ENCODE data around the gene MOV10. TPM values are rescaled to one million over a fixed set of nuclear protein-coding genes. Genes with fewer than 3 reads are reported as not detected.

Gene MOV10
- total RNA-seq, 2 donors from 2014 or later, result 29.5 to 32.3 TPM

DNA sequence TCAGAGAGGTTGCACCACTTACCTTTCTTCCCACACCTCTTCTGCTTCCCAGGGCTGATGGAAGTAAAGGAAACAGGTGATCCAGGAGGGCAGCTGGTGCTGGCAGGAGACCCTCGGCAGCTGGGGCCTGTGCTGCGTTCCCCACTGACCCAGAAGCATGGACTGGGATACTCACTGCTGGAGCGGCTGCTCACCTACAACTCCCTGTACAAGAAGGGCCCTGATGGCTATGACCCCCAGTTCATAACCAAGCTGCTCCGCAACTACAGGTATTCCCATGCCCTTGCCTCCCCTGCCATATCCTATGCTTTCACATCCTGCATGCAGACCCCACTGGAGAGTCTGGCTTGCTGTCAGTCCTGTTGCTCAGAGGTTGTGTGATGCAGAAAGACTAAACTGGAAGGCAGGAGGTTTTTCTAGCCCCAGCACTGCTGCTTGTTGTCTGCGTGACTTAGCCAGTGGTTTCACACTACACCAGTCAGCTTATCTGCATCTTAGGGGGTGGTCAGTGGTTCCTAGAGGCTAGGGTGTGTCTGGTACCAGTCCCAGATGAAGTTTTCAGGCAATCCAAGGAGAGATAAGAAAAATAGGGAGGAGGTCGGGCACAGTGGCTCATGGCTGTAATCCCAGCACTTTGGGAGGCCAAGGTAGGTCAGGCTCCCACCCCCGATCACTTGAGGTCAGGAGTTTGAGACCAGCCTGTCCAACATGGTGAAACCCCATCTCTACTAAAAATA is 22.3 kb downstream of the MOV10 start:
- DNase-seq (ENCODE audit: low spot score), result no peak

DNA sequence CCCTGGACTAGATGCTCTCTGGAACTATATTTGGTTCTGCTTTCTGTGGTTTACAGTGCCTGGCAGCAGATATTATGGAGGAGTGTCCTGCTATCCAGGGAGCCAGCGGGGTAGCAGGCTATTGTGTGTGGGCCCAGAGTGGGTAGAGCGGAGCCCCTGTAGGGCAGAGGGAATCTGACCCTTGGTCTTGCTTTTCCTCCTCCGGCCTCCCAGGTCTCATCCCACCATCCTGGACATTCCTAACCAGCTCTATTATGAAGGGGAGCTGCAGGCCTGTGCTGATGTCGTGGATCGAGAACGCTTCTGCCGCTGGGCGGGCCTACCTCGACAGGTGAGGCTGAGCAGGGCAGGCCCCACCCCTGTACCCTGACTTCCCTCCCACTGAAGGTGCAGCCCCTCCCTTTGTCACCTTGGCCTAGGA is 23.3 kb downstream of the MOV10 start:
- DNase-seq (ENCODE audit: low spot score), result no peak
- intact Hi-C loops (cut with DNase I), result no loop called here

More for the DNA sequence above, 22.3 kb downstream of the MOV10 start:
- intact Hi-C loops (cut with DNase I), result no loop called here

DNA sequence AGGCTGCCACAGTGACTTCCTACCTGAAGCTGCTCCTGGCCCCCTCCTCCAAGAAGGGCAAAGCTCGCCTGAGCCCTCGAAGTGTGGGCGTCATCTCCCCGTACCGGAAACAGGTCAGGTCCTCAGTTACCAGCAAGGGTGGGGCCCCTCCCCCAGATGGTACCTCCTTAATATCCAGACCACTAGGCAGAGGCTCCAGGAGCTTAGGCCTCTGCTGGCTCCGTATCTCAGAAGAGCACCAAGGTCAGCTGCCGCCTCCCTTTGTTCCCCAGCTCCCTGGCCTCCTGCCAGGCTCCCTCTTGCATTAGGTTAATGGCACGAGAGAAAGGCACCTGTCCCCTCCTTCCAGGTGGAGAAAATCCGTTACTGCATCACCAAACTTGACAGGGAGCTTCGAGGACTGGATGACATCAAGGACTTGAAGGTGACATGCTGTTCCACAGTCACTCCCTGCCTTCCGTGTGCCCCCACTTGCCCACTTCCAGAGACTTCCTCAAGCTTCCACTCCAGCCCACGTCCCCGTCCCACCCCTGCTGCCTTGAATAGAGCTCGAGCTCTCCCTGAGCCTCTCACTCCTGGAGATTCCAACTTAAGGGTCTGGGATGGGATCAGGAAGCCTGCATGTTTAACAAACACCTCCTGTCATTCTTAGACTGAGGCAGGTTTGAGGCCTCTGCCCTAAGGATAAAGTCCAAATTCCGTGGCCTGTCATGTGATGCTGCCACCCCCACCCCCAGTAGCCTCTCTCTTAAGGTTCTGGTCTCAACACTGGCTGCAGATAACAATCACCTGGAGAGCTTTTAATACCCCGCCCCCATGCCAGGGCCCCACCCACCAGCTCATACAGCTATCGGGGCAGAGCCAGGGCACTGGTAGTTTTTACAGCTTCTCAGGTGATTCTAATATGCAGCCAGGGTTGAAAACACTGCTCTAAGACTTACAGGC is 24.2 kb downstream of the MOV10 start:
- DNase-seq (ENCODE audit: low spot score), result no peak
- intact Hi-C loops (cut with DNase I), result no loop called here

DNA sequence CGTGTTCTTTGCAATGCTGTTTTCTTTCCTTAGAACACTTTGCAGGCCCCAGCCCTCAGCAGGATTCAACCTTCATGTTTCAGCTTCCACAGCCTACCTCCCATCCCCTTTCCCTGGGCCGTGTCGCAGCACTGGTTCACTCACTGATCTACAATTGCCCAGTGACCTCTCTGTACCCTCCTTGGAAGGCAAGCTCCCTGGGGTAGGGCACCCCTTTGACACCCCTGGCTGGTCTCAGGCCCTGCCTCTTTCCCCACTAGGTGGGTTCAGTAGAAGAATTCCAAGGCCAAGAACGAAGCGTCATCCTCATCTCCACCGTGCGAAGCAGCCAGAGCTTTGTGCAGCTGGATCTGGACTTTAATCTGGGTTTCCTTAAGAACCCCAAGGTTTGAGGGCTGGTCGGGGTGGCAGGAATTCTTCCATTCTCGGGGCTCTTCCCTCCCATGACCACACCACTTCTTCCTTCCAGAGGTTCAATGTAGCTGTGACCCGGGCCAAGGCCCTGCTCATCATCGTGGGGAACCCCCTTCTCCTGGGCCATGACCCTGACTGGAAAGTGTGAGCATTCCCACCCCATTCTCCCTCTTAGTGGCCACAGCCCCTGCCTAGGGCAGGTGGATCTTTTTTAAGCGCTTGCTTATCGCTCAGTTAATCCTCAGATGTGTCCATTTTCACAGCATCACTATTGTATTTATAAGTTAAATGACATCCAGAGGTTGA is 25.1 kb downstream of the MOV10 start:
- no peak for DNase-seq (ENCODE audit: low spot score)
- intact Hi-C loops (cut with DNase I), result loop anchor here in 1 of 2 donors (10.0 kb wide), 1 partner anchor 305 kb away; the partner anchor contains the start of gene CTTNBP2NL

DNA sequence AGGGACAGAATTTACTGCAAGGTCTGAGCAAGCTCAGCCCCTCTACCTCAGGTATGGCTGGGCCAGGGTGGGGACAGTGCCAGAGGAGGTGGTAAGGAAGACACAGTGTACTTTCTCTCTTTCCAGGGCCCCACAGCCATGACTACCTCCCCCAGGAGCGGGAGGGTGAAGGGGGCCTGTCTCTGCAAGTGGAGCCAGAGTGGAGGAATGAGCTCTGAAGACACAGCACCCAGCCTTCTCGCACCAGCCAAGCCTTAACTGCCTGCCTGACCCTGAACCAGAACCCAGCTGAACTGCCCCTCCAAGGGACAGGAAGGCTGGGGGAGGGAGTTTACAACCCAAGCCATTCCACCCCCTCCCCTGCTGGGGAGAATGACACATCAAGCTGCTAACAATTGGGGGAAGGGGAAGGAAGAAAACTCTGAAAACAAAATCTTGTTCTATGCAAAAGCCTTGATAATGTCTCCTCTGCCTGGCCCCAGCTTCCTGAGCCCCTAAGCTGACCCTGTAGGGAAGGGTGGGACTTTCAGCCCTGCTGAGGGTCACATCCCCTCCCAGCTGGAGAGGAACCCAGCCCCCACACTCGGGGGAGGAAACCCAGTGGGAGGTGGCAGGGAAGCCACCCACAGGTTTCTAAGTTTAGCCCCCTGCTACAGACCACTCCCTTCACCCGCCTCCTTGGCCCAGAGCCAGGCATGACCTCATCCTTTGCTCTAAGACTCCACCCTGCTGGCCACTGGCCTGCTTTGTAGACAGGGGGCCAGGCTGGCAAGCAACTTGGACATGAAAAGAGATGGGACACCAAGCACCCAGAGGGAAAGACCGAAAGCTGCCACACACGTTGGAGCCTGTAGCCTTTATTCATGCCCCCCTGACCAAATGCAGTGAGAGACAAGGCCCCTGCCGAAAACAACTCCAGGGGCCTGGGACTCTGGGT is 26.1 kb downstream of the MOV10 start:
- intact Hi-C loops (cut with DNase I), result loop anchor here in 1 of 2 donors (10.0 kb wide), 1 partner anchor 306 kb away; the partner anchor contains the start of gene CTTNBP2NL
- DNase-seq (ENCODE audit: low spot score), result peak; percentile 99

DNA sequence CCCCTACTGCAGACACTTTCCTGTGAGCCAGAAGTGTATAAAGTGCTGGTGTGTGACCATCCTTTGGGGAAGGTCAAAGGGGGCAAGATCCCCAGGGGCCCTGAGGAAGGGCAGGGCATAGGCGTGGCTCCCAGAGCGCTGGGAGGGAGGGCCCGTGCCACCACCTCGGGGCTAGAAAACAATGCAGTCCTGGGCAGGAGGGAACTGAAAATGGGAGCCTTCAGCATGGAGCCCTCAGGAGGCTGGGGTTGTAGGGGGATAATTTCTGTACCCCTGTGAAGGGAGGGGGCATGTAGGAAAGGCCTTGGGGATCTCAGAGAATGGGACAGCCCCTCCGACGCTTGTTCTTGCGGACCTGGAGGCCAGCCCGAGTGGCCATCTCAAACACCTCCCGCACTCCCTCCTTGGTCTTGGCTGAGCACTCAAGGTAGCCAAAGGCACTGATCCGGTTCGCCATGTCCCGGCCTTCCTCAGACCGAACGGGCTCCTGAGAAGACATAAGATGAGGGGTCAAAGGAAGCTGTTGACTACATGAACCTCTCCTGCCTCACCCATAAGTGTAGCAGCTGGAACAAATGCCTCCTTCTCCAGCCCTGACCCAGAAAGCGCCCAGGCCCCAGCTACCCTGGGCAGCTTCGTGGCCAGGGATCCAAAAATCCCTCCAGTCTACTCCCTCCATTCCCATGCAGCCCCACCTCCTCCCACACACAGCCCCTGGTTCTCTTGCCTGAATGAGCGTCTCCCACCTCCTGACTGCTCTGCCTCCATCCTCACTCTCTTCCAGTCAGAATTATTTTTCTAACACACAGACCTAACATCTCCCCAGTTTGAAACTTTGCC is 27.0 kb downstream of the MOV10 start:
- peak; percentile 25 for DNase-seq (ENCODE audit: low spot score)
- intact Hi-C loops (cut with DNase I), result loop anchor here in 1 of 2 donors (10.0 kb wide), 1 partner anchor 307 kb away; the partner anchor contains the start of gene CTTNBP2NL

DNA sequence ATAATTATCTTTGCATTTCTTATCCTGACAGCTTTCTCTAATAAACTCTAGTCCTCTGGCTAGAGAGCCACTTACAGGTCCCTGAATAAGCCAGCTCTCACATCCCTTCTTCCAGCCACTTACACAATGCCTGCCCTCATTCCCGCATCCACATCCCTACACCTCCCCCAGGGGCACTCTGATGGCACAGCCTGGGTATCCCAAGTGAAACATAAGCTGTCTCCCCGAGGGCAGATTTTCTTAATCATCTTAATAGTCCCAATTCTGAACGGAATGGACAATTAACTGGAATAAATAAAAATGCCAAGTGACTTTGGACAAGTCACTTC is 27.6 kb downstream of the MOV10 start:
- peak; percentile 34 for DNase-seq (ENCODE audit: low spot score)

DNA sequence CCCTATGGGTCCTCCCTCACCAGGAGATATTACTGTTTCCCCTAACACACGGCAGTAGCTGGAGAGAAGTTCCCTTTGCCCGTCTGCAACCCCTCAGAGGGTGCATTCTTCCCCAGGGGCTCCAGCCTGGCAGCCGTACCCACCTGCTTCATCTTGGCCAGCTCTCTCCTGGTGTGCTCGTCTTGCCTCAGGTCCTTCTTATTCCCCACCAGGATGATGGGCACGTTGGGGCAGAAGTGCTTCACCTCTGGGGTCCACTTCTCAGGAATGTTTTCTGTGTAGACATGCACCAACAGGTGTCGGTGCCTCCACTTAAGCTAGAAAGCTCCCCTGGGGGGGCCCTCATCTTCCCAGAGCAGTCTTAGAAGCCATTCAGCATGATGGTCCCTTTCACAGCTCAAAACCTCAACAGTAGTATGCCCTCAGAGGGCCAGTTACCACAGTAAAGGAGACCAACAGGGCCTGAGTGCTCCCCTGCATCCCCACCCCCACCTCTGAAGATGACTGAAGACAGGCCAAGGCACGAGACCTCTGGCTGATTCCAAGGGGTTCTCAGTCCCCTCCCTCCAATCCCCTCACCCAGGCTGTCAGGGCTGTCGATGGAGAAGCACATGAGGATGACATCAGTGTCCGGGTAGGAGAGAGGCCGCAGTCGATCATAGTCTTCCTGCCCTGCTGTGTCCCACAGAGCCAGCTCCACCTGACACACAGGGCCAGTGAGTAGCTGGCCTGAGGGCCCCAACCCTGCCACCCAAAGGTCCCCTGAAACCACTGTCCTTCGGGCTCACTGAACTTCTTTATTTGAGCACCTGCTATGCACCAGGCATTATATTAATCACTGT is 28.2 kb downstream of the MOV10 start:
- intact Hi-C loops (cut with DNase I), result loop anchor here in 1 of 2 donors (10.0 kb wide), 1 partner anchor 308 kb away; the partner anchor contains the start of gene CTTNBP2NL
- DNase-seq (ENCODE audit: low spot score), result peak; percentile 26

More for the DNA sequence above, 27.6 kb downstream of the MOV10 start:
- intact Hi-C loops (cut with DNase I), result loop anchor here in 1 of 2 donors (10.0 kb wide), 1 partner anchor 307 kb away; the partner anchor contains the start of gene CTTNBP2NL

DNA sequence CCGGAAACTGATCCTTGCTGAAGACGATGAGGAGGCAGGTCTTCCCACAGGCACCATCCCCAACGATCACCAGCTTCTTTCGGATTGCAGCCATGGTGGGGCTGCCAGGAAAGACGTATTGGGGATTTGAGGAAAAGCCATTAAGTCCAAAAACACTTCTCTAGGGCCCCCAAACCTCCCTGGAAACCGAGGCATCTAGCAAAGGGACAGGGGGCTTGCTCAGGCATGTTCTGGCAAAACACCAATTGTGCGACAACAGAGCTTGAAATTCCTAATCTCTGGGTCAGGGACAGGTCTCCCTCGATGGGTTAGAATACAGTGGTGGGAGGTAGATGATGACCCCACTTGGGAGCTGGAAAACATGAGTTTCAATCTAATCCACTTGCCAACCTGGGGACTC is 29.2 kb downstream of the MOV10 start:
- intact Hi-C loops (cut with DNase I), result loop anchor here in 1 of 2 donors (10.0 kb wide), 1 partner anchor 309 kb away; the partner anchor contains the start of gene CTTNBP2NL
- no peak for DNase-seq (ENCODE audit: low spot score)

DNA sequence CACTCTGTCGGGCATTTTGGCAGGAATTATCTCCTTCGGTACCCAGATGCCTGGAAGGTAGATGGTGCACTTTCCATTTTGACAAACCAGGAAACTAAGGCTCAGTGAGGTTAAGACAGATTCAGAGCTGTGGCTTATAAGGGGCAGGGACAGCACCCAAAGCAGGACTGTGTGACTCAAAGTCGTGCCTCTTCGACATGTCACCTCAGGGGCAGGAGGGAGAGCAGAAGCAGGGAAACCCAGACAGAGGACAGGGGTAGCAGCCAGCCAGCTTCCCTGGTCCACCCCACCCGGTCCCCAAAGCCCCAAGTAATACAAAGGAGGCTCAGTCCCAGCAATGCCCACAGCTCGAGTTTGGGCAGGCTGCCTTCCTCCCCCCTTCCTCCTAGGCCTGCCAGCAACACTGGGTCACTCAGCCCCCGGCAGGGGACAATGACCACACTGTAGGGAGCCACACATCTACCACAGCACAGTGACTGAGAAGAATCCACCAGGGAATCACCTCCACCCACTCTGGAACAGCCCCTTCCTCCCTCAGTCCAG is 30.0 kb downstream of the MOV10 start:
- peak; percentile 87 for DNase-seq (ENCODE audit: low spot score)
- intact Hi-C loops (cut with DNase I), result loop anchor here in 1 of 2 donors (10.0 kb wide), 1 partner anchor 310 kb away; the partner anchor contains the start of gene CTTNBP2NL

DNA sequence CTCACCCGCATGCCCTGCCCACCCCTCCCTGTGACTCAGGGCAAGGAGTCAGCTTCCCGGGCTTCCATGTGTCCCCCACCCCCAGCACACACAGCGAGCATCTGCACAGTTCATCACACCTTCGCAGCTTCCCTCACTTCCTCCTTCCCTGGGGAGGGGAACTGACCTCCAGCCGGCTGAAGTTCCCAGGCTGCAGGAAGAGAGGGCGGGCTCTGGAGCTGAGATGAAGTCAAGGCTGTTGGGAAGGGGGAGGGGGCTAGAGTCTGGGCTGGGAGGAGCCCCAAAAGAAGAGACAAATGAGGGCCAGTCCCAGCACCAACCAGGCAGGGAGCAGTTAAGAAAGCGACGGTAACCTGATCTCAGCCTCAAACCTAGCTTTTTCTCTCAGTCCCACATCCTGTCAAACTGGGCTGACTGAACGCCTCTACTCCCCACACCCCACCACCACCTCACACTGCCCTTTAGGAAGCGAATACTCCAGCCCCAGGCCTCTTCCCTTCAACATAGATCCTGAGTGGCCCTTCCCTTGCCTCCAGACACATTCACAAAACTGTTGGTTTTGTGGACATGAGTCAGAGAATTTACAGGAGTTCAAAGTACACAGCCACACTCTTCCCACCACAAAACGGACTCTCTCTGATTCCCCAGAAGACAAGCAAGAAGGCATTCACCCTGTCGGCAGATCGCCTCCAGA is 30.6 kb downstream of the MOV10 start:
- intact Hi-C loops (cut with DNase I), result loop anchor here (5.0 to 10.0 kb wide), 4 partner anchors 33 to 313 kb away; partner anchors contain the start of genes CTTNBP2NL (in 1 of the 2) and MOV10 (in 1 of the 2)
- DNase-seq (ENCODE audit: low spot score), result peak; percentile 94

DNA sequence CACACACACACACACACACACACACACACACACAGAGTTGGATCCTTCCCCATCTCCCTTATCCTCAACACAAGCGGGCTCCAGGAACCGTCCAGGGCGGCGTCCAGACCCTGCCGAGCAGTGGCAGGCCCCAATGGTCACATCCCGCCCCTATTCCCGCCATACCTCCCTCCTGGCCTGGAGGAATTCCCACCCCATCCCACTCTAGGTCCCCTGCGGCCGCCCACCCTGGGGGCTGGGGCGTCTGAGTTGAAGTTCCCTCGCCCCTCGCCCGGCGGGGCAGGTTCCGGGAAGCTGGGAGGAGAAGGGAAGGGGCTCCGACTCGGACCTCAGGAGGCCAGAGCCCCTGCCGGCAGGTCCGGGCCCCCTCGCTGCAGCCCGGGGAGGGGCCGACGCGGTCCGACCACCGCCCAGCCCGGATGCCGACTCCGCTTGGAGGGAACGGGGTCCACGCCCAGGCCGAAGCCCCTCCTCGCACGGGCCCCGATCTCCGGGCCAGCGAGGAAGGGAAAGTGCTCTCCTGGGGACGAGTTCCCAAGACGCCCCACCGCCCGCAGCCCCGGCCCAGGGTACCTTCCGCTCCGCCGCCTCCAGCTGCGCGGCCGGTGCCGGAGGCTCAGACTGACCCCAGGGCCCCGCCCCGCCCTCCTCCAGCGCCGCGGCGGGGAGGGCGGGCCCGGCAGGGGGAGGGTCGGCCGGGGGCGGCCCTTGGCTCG is 32.2 kb downstream of the MOV10 start, which contains the start of gene RHOC:
RHOC (minus strand) TSS at position 623 of the 716 bp plus-strand sequence. CDS start 3,328 bp downstream, outside the sequence.
- intact Hi-C loops (cut with DNase I), result loop anchor here (5.0 to 10.0 kb wide), 4 partner anchors 34 to 314 kb away; partner anchors contain the start of genes CTTNBP2NL (in 1 of the 2) and MOV10 (in 1 of the 2)
- DNase-seq (ENCODE audit: low spot score), result peak; percentile 91

DNA sequence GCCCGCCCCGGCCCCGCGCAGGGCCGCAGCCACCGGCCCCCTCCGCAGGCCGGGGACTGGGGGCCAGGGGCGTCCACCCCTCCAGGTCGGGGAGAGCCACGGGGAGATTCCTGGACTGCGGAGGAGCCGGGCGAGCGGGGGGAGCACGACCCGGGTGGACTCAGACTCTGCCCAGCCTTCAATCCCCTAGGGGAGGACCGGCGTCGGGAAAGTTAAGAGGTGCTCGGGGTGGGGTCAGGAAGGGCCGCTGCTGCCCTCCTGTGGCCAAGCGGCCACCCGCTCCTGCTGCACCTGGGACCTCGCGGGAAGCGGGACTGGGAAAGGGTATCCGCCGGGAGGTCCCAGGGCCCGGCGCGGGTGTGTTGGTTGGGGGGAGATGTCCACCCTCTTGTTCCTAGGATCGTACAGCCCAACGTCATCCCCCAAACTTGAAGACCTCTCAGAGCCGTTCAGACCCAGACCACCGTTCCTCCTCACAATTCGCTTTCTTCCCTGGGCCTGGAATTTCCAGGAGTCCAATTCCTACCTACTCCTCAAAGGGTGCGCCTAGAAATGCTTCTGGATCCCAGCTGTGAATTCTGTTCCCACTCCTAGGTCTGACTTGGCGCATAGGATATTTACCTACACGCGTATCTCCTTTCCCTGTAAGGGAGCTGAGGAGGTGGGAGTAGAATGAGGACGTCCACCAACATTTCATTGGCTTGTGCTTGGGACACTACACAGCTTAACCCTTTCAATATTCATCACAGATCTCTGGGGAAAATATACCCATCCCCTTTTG is 33.0 kb downstream of the MOV10 start:
- DNase-seq (ENCODE audit: low spot score), result peak; percentile 95
- intact Hi-C loops (cut with DNase I), result loop anchor here (5.0 to 10.0 kb wide), 4 partner anchors 35 to 315 kb away; partner anchors contain the start of genes CTTNBP2NL (in 1 of the 2) and MOV10 (in 1 of the 2)

Measured in posterior vena cava (tissue), 2 donors.